Measurements from ENCODE around the gene GTPBP1. TPM values are rescaled to one million over a fixed set of nuclear protein-coding genes. Genes with fewer than 3 reads are reported as not detected.

GTPBP1 gene
- total RNA-seq, 4 donors from 2014 or later, result 16.2 to 71.5 (median 56.1) TPM

- H3K36me3 ChIP-seq, result no peaks in the 10 kb centered on the region
- DNase-seq, result peak; percentile 94 to 95
- no peaks in the 10 kb centered on the region for H3K9me3 ChIP-seq
- intact Hi-C loops (cut with DNase I; ENCODE audit: low total_unique reads), result no loop called here
- no peaks in the 10 kb centered on the region for H3K27me3 ChIP-seq
- peaks cover 0 to 22% of the 10 kb centered on the region in 2 donors for H3K4me1 ChIP-seq
- TF ChIP-seq CTCF (IDR thresholded peaks at IDR 0.05) (peak in 2 of 4 experiments; percentile 26 to 42), POLR2A (IDR thresholded peaks at IDR 0.05) (peak; percentile 99 to 100)
- H3K4me3 ChIP-seq, result peak within 1 kb of the TSS; percentile 60 to 82
- peak within 1 kb of the TSS; percentile 97 to 98 for H3K27ac ChIP-seq
These were observed 4.7 kb upstream of the GTPBP1 start, which contains the start of gene JOSD1 for GRCh38 chr22:38700789-38701628. Gene JOSD1, minus strand, starts transcription at chr22:38700943. Its CDS starts 956 bp downstream, at chr22:38699987.

GRCh38 chr22:38704654-38705234, 1.0 kb upstream of the GTPBP1 start:
- Histone ChIP-seq H3K9me3 (no peaks in the 10 kb centered on the region), H3K27me3 (no peaks in the 10 kb centered on the region), H3K4me3 (peak overlapping the region; percentile 22 to 31), H3K36me3 (no peaks in the 10 kb centered on the region), H3K27ac (peak overlapping the region; percentile 79 to 87), H3K4me1 (peaks cover 0 to 3% of the 10 kb centered on the region in 2 donors)
- intact Hi-C loops (cut with DNase I; ENCODE audit: low total_unique reads), result no loop called here
- DNase-seq, result no peak
- TF ChIP-seq CTCF (IDR thresholded peaks at IDR 0.05), result no peak

- DNase-seq, result peak; percentile 41 to 54
- no peaks in the 10 kb centered on the region for H3K9me3 ChIP-seq
- H3K27me3 ChIP-seq, result no peaks in the 10 kb centered on the region
- peaks cover 0 to 3% of the 10 kb centered on the region in 2 donors for H3K4me1 ChIP-seq
- intact Hi-C loops (cut with DNase I; ENCODE audit: low total_unique reads), result no loop called here
- peak overlapping the region; percentile 94 to 95 for H3K27ac ChIP-seq
- peak overlapping the region; percentile 75 to 91 for H3K4me3 ChIP-seq
- no peaks in the 10 kb centered on the region for H3K36me3 ChIP-seq
- TF ChIP-seq POLR2A (IDR thresholded peaks at IDR 0.05) (no peak), CTCF (IDR thresholded peaks at IDR 0.05) (no peak)
These were observed 557 bp downstream of the GTPBP1 start for GRCh38 chr22:38706101-38706900.

DNA sequence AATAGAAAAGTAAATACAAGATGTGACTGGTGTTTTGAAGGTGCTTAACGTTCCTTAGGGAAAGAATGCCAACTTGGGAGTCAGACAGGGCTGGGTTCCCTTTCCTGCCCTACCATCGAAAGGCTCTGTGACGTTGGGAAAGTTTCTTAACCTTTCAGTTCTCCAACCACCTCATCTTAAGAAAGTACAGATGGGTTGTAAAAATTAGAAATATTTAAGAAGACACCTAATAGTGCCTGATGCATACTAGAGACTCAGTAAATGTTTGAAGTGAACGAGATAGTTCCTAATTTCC, 1.1 kb downstream of the GTPBP1 start:
- Histone ChIP-seq H3K27me3 (no peaks in the 10 kb centered on the region), H3K36me3 (no peaks in the 10 kb centered on the region), H3K27ac (peak overlapping the region; percentile 94 to 95), H3K4me1 (no peaks in the 10 kb centered on the region), H3K9me3 (no peaks in the 10 kb centered on the region), H3K4me3 (peak overlapping the region; percentile 75 to 91)
- DNase-seq, result no peak
- intact Hi-C loops (cut with DNase I; ENCODE audit: low total_unique reads), result no loop called here
- no peak for TF ChIP-seq CTCF (IDR thresholded peaks at IDR 0.05)
- peak in 1 of 2 donors; percentile 10 for TF ChIP-seq POLR2A (IDR thresholded peaks at IDR 0.05)

All from uterus (tissue), 4 donors.